Measurements from ENCODE around the gene SENP8. TPM values are rescaled to one million over a fixed set of nuclear protein-coding genes. Genes with fewer than 3 reads are reported as not detected.
A peak's percentile ranks its signal among the peaks of the same experiment; 100 is the strongest.

SENP8 gene
- total and polyA plus RNA-seq, 2 of the 13 experiments (the other 11 are each of a cell fraction or from before 2014, with no cell fraction given) = 2.7 to 3.0 TPM

- TF ChIP-seq STAT6 (CRISPR knock-in tag; IDR thresholded peaks at IDR 0.05; ENCODE audit: borderline replicate concordance) = no peak
- peak; percentile 14; the same call in 1 of the 2 replicates for TF ChIP-seq SPEN (CRISPR knock-in tag; IDR thresholded peaks at IDR 0.05; ENCODE audit: low read depth)
- TF ChIP-seq PATZ1 (CRISPR knock-in tag; IDR thresholded peaks at IDR 0.05) = 0 out of 2 replicates have a peak, but pooled peaks have one; percentile 16
- TF ChIP-seq KLF11 (CRISPR knock-in tag; IDR thresholded peaks at IDR 0.05) = no peak
- TF ChIP-seq KAT2B (IDR thresholded peaks at IDR 0.05; ENCODE audit: borderline replicate concordance, low read depth, low read length) = no peak
- 0 out of 2 replicates have a peak, but pooled peaks have one; percentile 23 for TF ChIP-seq PHF21A (CRISPR knock-in tag; IDR thresholded peaks at IDR 0.05)
- no peak for TF ChIP-seq ZZZ3 (CRISPR knock-in tag; IDR thresholded peaks at IDR 0.05; ENCODE audit: borderline replicate concordance)
- TF ChIP-seq ZNF292 (CRISPR knock-in tag; IDR thresholded peaks at IDR 0.05; ENCODE audit: borderline replicate concordance, low read depth) = peak; percentile 37; the same call in 1 of the 2 replicates
- TF ChIP-seq ZFX (CRISPR knock-in tag; IDR thresholded peaks at IDR 0.05; ENCODE audit: low read depth) = peak; percentile 43
- TF ChIP-seq ZNF615 (CRISPR knock-in tag; IDR thresholded peaks at IDR 0.05; ENCODE audit: borderline replicate concordance) = no peak
- TF ChIP-seq HOXA3 (CRISPR knock-in tag; IDR thresholded peaks at IDR 0.05) = no peak
- TF ChIP-seq SRF (IDR thresholded peaks at IDR 0.05; ENCODE audit: low read depth, low read length) = no peak
- TF ChIP-seq ZNF17 (CRISPR knock-in tag; IDR thresholded peaks at IDR 0.05) = no peak
- TF ChIP-seq HNF4A (CRISPR knock-in tag; IDR thresholded peaks at IDR 0.05) = peak; percentile 27; the same call in 1 of the 2 replicates
- TF ChIP-seq RFX1 (IDR thresholded peaks at IDR 0.05) = peak; percentile 59; the same call in 1 of the 2 replicates
- no peak for TF ChIP-seq ZBTB25 (CRISPR knock-in tag; IDR thresholded peaks at IDR 0.05)
- TF ChIP-seq DMAP1 (CRISPR knock-in tag; IDR thresholded peaks at IDR 0.05) = no peak
- peak; percentile 45; the same call in 1 of the 2 replicates for TF ChIP-seq YEATS4 (CRISPR knock-in tag; IDR thresholded peaks at IDR 0.05; ENCODE audit: borderline replicate concordance)
- TF ChIP-seq SALL1 (CRISPR knock-in tag; IDR thresholded peaks at IDR 0.05) = peak; percentile 19; the same call in 1 of the 2 replicates
- 0 out of 2 replicates have a peak, but pooled peaks have one; percentile 26 for TF ChIP-seq HNF4G (IDR thresholded peaks at IDR 0.05; ENCODE audit: borderline replicate concordance, low read depth, low read length)
- no peak for TF ChIP-seq HNF4G (CRISPR knock-in tag; IDR thresholded peaks at IDR 0.05; ENCODE audit: borderline replicate concordance, low read depth)
- 0 out of 2 replicates have a peak, but pooled peaks have one; percentile 36 for TF ChIP-seq ZNF558 (CRISPR knock-in tag; IDR thresholded peaks at IDR 0.05; ENCODE audit: borderline replicate concordance)
- 0 out of 2 replicates have a peak, but pooled peaks have one; percentile 54 for TF ChIP-seq MTA1 (CRISPR knock-in tag; IDR thresholded peaks at IDR 0.05; ENCODE audit: borderline replicate concordance)
- TF ChIP-seq STAG1 (CRISPR knock-in tag; IDR thresholded peaks at IDR 0.05) = peak; percentile 3; the same call in 1 of the 2 replicates
Measured at GRCh38 chr15:72179950-72180581, 61.9 kb downstream of the SENP8 start (continued).

All from HepG2 (cell line).